Endothelial cell of umbilical vein (primary cell): Measurements from ENCODE around the gene DCLK2. TPM values are rescaled to one million over a fixed set of nuclear protein-coding genes. Genes with fewer than 3 reads are reported as not detected.

ENCODE experiments used
- BruUV-seq: library from RNA; stranded (reverse); fragments of 400-500 nt; replicated peaks from 2 replicates; lab custom pipeline; 2021; lab: Mats Ljungman, UMichigan
- CTCF ChIA-PET: fragments of 300-600, 350-600 bp; sonication (Branson Sonifier 250); formaldehyde crosslinking; loops from one replicate; lab custom pipeline; 2021; ENCODE audit warnings: antibody characterized with exemption, inconsistent platforms; lab: Charles Lee
- POLR2A ChIA-PET: fragments of 300-600, 350-600 bp; sonication (Branson Sonifier 250); formaldehyde crosslinking; loops from one replicate; lab custom pipeline; 2021; ENCODE audit warnings: antibody characterized with exemption, inconsistent platforms; lab: Charles Lee
- DNase-seq: peaks from one replicate; pipeline ENCODE4 v3.0.0-alpha.2; 2011; ENCODE audit warnings: low read depth, low spot score
- FAIRE-seq: peaks from 2 replicates; lab custom pipeline; 2011; peaks lifted over from hg19 to GRCh38; lab: Jason Lieb, UNC
- H2AFZ ChIP-seq: 2 replicates; pipeline ENCODE4 v1.6.0; 2012; ENCODE audit warnings: low read depth, low read length, control low read depth, inconsistent platforms
- H3K27ac ChIP-seq: 2 replicates; pipeline ENCODE4 v1.5.1; 2011; ENCODE audit warnings: low read depth, mild to moderate bottlenecking, control low read depth, low read length, moderate library complexity; ENCODE audit not compliant: insufficient read depth
- H3K27me3 ChIP-seq, 2 experiments: 2 replicates each; pipeline versions ENCODE4 v1.6.0 to v1.6.1; 2011; ENCODE audit warnings: low read length in 2 of 2, mixed read lengths in 1 of 2; ENCODE audit not compliant: control insufficient read depth in 2 of 2, insufficient read depth in 2 of 2
- H3K36me3 ChIP-seq, 2 experiments: 2 replicates in 1 of 2; 3 replicates in 1 of 2; pipeline ENCODE4 v1.5.1; 2011; ENCODE audit warnings: low read length in 2 of 2, mild to moderate bottlenecking in 1 of 2, moderate library complexity in 1 of 2; ENCODE audit not compliant: control insufficient read depth in 2 of 2, insufficient read depth in 2 of 2; ENCODE audit errors: extremely low read depth in 1 of 2
- H3K4me1 ChIP-seq: 3 replicates; pipeline ENCODE4 v1.5.1; 2011; ENCODE audit warnings: mild to moderate bottlenecking, low read length; ENCODE audit not compliant: control insufficient read depth, insufficient read depth; ENCODE audit errors: extremely low read depth
- H3K4me2 ChIP-seq: 2 replicates; pipeline ENCODE4 v1.6.1; 2011; ENCODE audit warnings: low read length, control low read depth, mixed read lengths; ENCODE audit not compliant: insufficient read depth
- H3K4me3 ChIP-seq, 3 experiments: fragments of 200-600 bp in 1 of 3; sonication (generic), shearing (Covaris generic) in 1 of 3; replicated peaks in 1 of 3; 2 replicates each; pipeline ENCODE4 v1.5.1; 2011 to 2016; ENCODE audit warnings: control low read depth in 3 of 3, low read length in 3 of 3, mild to moderate bottlenecking in 2 of 3, inconsistent platforms in 1 of 3, low read depth in 1 of 3, moderate library complexity in 1 of 3; ENCODE audit not compliant: insufficient read depth in 1 of 3
- H3K79me2 ChIP-seq: 2 replicates; pipeline ENCODE4 v1.6.0; 2012; ENCODE audit warnings: low read length, inconsistent platforms; ENCODE audit not compliant: control insufficient read depth, insufficient read depth
- H3K9ac ChIP-seq: replicated peaks from 2 replicates; pipeline ENCODE3; 2011; ENCODE audit warnings: low read length, control low read depth; ENCODE audit not compliant: insufficient read depth; ENCODE audit errors: extremely low read depth
- H3K9me1 ChIP-seq: replicated peaks from 3 replicates; pipeline ENCODE4 v1.6.0; 2011; ENCODE audit warnings: mild to moderate bottlenecking, low read length; ENCODE audit not compliant: control insufficient read depth, insufficient read depth; ENCODE audit errors: extremely low read depth
- H3K9me3 ChIP-seq: replicated peaks from 2 replicates; pipeline ENCODE4 v1.5.1; 2012; ENCODE audit warnings: low read length, inconsistent platforms; ENCODE audit not compliant: control insufficient read depth, insufficient read depth
- H4K20me1 ChIP-seq: replicated peaks from 2 replicates; pipeline ENCODE3; 2011; ENCODE audit warnings: mild to moderate bottlenecking, low read length; ENCODE audit not compliant: control insufficient read depth, insufficient read depth; ENCODE audit errors: extremely low read depth
- EZH2 ChIP-seq: IDR thresholded peaks from 2 replicates; pipeline ENCODE4 v1.6.1; 2012; ENCODE audit warnings: borderline replicate concordance, low read depth, mild to moderate bottlenecking, moderate library complexity, low read length, inconsistent platforms; ENCODE audit not compliant: severe bottlenecking
- FOS ChIP-seq: IDR thresholded peaks from 2 replicates; pipeline ENCODE4 v1.6.1; 2011; ENCODE audit warnings: mild to moderate bottlenecking, low read length, moderate library complexity, borderline replicate concordance; ENCODE audit not compliant: insufficient read depth
- GATA2 ChIP-seq: IDR thresholded peaks from 2 replicates; pipeline ENCODE4 v1.7.0; 2011; ENCODE audit warnings: low read depth, mild to moderate bottlenecking, moderate library complexity, mixed read lengths, low read length; ENCODE audit not compliant: insufficient read length, insufficient read depth
- MYC ChIP-seq: IDR thresholded peaks from one replicate; pipeline ENCODE4 v1.6.1; 2011; ENCODE audit warnings: mild to moderate bottlenecking, low read depth, low read length
- POLR2A ChIP-seq: IDR thresholded peaks from 2 replicates; pipeline ENCODE4 v1.6.1; 2012; ENCODE audit warnings: low read depth, mild to moderate bottlenecking, control low read depth, low read length
- POLR2AphosphoS5 ChIP-seq: IDR thresholded peaks from 2 replicates; pipeline ENCODE4 v1.6.1; 2012; ENCODE audit warnings: low read depth, mild to moderate bottlenecking, control low read depth, low read length, moderate library complexity; ENCODE audit not compliant: insufficient read depth
- dilution Hi-C: fragments of 300-500 bp; cut with MboI; formaldehyde crosslinking; loops from one replicate; pipeline ENCODE4 v1.15.0; 2019; ENCODE audit warnings: low sequenced_read_pairs; ENCODE audit not compliant: extremely low pct_ligation_motif_present
- intact Hi-C: fragments of 100-400 bp; cut with micrococcal nuclease; formaldehyde crosslinking; loops from one replicate; pipeline ENCODE4 v1.10.0; 2022
- polyA plus RNA-seq, 4 experiments: library from polyadenylated mRNA; depleted of rRNA in 3 of 4; stranded (reverse) in 3 of 4; unstranded in 1 of 4; fragments of >200 nt; gene quantifications; 2 replicates each; pipeline versions ENCODE4 v1.2.1 to v1.2.3, GENCODE V29; 2011 to 2012; ENCODE audit warnings: missing spikeins in 1 of 4
- total RNA-seq: library from RNA; stranded (reverse); gene quantifications from 2 replicates; pipeline ENCODE4 v1.2.3, GENCODE V29; 2021
- TF ChIP-seq, protein P1 (sequence below): IDR thresholded peaks from 2 replicates; pipeline ENCODE4 v1.6.1; 2011; ENCODE audit not compliant: insufficient read depth, insufficient read length
- TF ChIP-seq, protein P2 (sequence below), 2 donors: IDR thresholded peaks; 1 replicate in 1 of 2; 2 replicates in 1 of 2; pipeline ENCODE4 v1.5.1; 2011; ENCODE audit warnings: low read length in 2 of 2, mild to moderate bottlenecking in 2 of 2, moderate library complexity in 2 of 2, control low read depth in 1 of 2, inconsistent platforms in 1 of 2, low read depth in 1 of 2; ENCODE audit not compliant: insufficient read depth in 1 of 2; ENCODE audit errors: extremely low read depth in 1 of 2

Gene DCLK2
- total and polyA plus RNA-seq, 2 donors (not counting 3 experiments of a cell fraction or from before 2014, with no cell fraction given) = 1.7 to 4.7 TPM

DNA sequence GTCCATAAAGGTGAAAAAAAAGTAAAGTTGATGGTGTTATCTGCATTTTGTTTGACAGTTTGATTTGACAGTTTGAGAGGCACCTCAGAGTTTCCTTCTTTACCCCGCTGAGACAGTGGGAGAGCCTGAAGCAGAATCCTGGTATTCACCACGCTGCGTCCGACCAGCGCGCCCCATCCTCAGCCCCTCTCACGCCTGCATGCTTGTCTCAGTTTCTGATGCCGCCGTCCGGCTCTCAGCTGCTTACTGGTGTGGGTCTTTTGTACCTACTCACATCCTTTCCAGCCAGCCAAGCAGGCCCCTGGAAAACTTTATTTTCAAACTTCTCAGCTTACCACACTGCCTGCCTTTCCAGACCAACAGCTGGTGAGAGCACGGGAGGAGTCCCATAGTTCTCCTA lies 175.2 kb downstream of the DCLK2 start:
- H3K4me1 ChIP-seq = no peaks in the 10 kb centered on the region
- no peaks in the 10 kb centered on the region for H3K79me2 ChIP-seq
- H3K9ac ChIP-seq = no peak overlapping the region
- no peaks in the 10 kb centered on the region for H3K9me3 ChIP-seq
- H4K20me1 ChIP-seq = no peaks in the 10 kb centered on the region
- intact Hi-C loops = no loop called here
- no peaks in the 10 kb centered on the region for H3K36me3 ChIP-seq
- no peaks in the 10 kb centered on the region for H3K9me1 ChIP-seq
- H3K4me2 ChIP-seq = no peak overlapping the region
- FAIRE-seq = no peak
- H3K4me3 ChIP-seq = no peak overlapping the region
- ChIA-PET POLR2A (no interaction called here), CTCF (interaction anchor here (1.2 kb wide), 1 partner anchor 614 kb away, joined by 5 read pairs; no protein-coding TSS in a partner anchor)
- BruUV-seq = no TSS peak
- dilution Hi-C loops = no loop called here
- TF ChIP-seq FOS (no peak), POLR2A (no peak), GATA2 (no peak), POLR2AphosphoS5 (no peak), MYC (no peak), EZH2 (no peak)
- TF ChIP-seq, protein P1, sequence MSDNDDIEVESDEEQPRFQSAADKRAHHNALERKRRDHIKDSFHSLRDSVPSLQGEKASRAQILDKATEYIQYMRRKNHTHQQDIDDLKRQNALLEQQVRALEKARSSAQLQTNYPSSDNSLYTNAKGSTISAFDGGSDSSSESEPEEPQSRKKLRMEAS = no peak
- TF ChIP-seq, protein P2, sequence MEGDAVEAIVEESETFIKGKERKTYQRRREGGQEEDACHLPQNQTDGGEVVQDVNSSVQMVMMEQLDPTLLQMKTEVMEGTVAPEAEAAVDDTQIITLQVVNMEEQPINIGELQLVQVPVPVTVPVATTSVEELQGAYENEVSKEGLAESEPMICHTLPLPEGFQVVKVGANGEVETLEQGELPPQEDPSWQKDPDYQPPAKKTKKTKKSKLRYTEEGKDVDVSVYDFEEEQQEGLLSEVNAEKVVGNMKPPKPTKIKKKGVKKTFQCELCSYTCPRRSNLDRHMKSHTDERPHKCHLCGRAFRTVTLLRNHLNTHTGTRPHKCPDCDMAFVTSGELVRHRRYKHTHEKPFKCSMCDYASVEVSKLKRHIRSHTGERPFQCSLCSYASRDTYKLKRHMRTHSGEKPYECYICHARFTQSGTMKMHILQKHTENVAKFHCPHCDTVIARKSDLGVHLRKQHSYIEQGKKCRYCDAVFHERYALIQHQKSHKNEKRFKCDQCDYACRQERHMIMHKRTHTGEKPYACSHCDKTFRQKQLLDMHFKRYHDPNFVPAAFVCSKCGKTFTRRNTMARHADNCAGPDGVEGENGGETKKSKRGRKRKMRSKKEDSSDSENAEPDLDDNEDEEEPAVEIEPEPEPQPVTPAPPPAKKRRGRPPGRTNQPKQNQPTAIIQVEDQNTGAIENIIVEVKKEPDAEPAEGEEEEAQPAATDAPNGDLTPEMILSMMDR (IDR thresholded peaks at IDR 0.05; ENCODE audit: extremely low read depth in 1 of 2, insufficient read depth in 1 of 2, low read depth in 1 of 2, low read length in 2 of 2) = no peak
- H2AFZ ChIP-seq = no peak overlapping the region
- no peaks in the 10 kb centered on the region for H3K27me3 ChIP-seq
- DNase-seq = no peak
- H3K27ac ChIP-seq = no peak overlapping the region
